Loucy (cell line): ENCODE measurements around the gene KIF27.

ENCODE experiments used
- H2AFZ ChIP-seq: fragments of 200-600 bp; sonication (generic); 2 replicates; pipeline ENCODE4 v1.6.0; 2016; ENCODE audit warnings: antibody characterized with exemption, mild to moderate bottlenecking, low read length, moderate library complexity
- H3F3A ChIP-seq: fragments of 200-600 bp; 2 replicates; pipeline ENCODE4 v1.6.0; 2016; ENCODE audit warnings: antibody characterized with exemption, low read depth, mild to moderate bottlenecking
- H3K27me3 ChIP-seq: fragments of 200-600 bp; sonication (generic); 2 replicates; pipeline ENCODE4 v1.6.1; 2014; ENCODE audit warnings: low read length, mild to moderate bottlenecking; ENCODE audit not compliant: insufficient read depth, poor library complexity, severe bottlenecking
- H3K36me3 ChIP-seq: fragments of 200-600 bp; sonication (generic); 2 replicates; pipeline ENCODE4 v1.6.1; 2016; ENCODE audit warnings: low read length; ENCODE audit not compliant: insufficient read depth
- H3K4me1 ChIP-seq: fragments of 200-600 bp; sonication (generic); 2 replicates; pipeline ENCODE4 v1.5.1; 2014; ENCODE audit warnings: low read length, mild to moderate bottlenecking; ENCODE audit not compliant: insufficient read depth, poor library complexity, severe bottlenecking
- H3K4me2 ChIP-seq: fragments of 200-600 bp; sonication (generic); 2 replicates; pipeline ENCODE4 v1.6.0; 2014; ENCODE audit warnings: antibody characterized with exemption, low read length, low read depth, mild to moderate bottlenecking; ENCODE audit not compliant: poor library complexity, severe bottlenecking
- H3K4me3 ChIP-seq: fragments of 200-600 bp; sonication (generic); 2 replicates; pipeline ENCODE4 v1.5.1; 2014; ENCODE audit warnings: low read length, mild to moderate bottlenecking, mixed read lengths; ENCODE audit not compliant: poor library complexity, severe bottlenecking
- H3K79me2 ChIP-seq: fragments of 200-600 bp; sonication (generic); 2 replicates; pipeline ENCODE4 v1.6.1; 2014; ENCODE audit warnings: low read length; ENCODE audit not compliant: insufficient read depth
- H3K9ac ChIP-seq: fragments of 200-600 bp; sonication (generic); 2 replicates; pipeline ENCODE4 v1.6.0; 2014; ENCODE audit warnings: mild to moderate bottlenecking, low read depth, low read length, moderate library complexity; ENCODE audit not compliant: poor library complexity, severe bottlenecking
- H3K9me2 ChIP-seq: fragments of 200-600 bp; sonication (generic); replicated peaks from 2 replicates; pipeline ENCODE4 v1.6.1; 2016; ENCODE audit warnings: low read depth, low read length, mixed read lengths
- H3K9me3 ChIP-seq: fragments of 200-600 bp; sonication (generic); 2 replicates; pipeline ENCODE4 v1.6.1; 2014; ENCODE audit warnings: mild to moderate bottlenecking, antibody characterized with exemption, low read length, low read depth; ENCODE audit not compliant: insufficient read depth
- H4K20me1 ChIP-seq: fragments of 200-600 bp; sonication (generic); 2 replicates; pipeline ENCODE4 v1.6.0; 2014; ENCODE audit warnings: antibody characterized with exemption, low read length, mild to moderate bottlenecking; ENCODE audit not compliant: insufficient read depth, poor library complexity, severe bottlenecking
- CTCF ChIP-seq: fragments of 200-600 bp; sonication (generic); conservative IDR thresholded peaks from 2 replicates; pipeline ENCODE4 v1.5.1; 2014; ENCODE audit warnings: mild to moderate bottlenecking, antibody characterized with exemption, low read length
- EZH2phosphoT487 ChIP-seq: fragments of 200-600 bp; IDR thresholded peaks from 2 replicates; pipeline ENCODE4 v1.6.1; 2018; ENCODE audit warnings: antibody characterized with exemption, mild to moderate bottlenecking, moderate library complexity, borderline replicate concordance

KIF27 gene

DNA sequence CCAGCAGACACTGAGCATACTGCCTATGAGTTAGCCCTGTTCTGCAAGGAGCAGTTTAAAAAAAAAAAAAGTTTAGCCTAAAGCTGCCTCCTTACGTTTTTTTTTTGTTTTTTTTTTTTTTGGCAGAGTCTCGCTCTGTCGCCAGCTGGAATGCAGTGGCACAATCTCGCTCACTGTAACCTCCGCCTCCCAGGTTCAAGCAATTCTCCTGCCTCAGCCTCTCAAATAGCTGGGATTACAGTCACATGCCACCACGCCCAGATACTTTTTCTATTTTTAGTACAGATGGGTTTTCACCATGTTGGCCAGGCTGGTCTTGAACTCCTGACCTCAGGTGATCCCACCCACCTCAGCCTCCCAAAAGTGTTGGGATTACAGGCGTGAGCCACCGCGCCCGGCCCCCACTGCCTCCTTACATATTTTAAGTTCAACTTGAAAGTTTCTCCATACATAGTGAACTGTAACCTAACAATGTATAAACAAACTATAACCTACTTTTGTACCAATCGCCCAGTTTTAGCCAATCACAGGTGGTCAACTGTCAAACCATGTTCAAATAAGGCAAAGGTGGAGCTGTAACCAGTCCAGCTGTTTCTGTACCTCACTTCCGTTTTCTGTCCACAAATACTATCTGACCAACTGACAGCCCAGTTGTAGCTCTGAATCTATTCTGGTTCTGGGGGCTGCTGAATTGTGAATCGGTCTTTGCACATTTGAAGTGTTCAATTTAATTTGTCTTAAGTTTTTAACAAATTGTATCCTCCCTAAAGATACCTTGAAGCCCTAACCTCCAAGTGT is 120.8 kb downstream of the KIF27 start:
- no peak for TF ChIP-seq CTCF
- no peak for TF ChIP-seq EZH2phosphoT487
- Histone ChIP-seq H3K9ac (no peak overlapping the region), H3K9me3 (no peaks in the 10 kb centered on the region), H3K79me2 (no peaks in the 10 kb centered on the region), H4K20me1 (no peaks in the 10 kb centered on the region), H3K4me1 (no peaks in the 10 kb centered on the region), H3K36me3 (peaks cover 5% of the 10 kb centered on the region; the same call in 1 of the 2 replicates), H3K4me2 (no peak overlapping the region), H3K27me3 (no peaks in the 10 kb centered on the region), H2AFZ (no peak overlapping the region), H3K4me3 (no peak overlapping the region), H3F3A (no peaks in the 10 kb centered on the region), H3K9me2 (no peaks in the 10 kb centered on the region)

- no peak for TF ChIP-seq EZH2phosphoT487
- no peak for TF ChIP-seq CTCF
- Histone ChIP-seq H3K9me2 (no peaks in the 10 kb centered on the region), H3K4me3 (no peak overlapping the region), H3K79me2 (no peaks in the 10 kb centered on the region), H2AFZ (no peak overlapping the region), H3K4me1 (no peaks in the 10 kb centered on the region), H3K4me2 (no peak overlapping the region), H3K9ac (no peak overlapping the region), H3F3A (no peaks in the 10 kb centered on the region), H3K27me3 (no peaks in the 10 kb centered on the region), H3K9me3 (no peaks in the 10 kb centered on the region), H3K36me3 (peaks cover 5% of the 10 kb centered on the region; the same call in 1 of the 2 replicates), H4K20me1 (no peaks in the 10 kb centered on the region)
These were observed 127.2 kb downstream of the KIF27 start for GRCh38 chr9:83794051-83794450.

- Histone ChIP-seq H3F3A (no peaks in the 10 kb centered on the region), H3K9me2 (no peaks in the 10 kb centered on the region)
- no peak for TF ChIP-seq EZH2phosphoT487
- TF ChIP-seq CTCF: no peak
These were observed 128.5 kb downstream of the KIF27 start for GRCh38 chr9:83792746-83793145.

More at GRCh38 chr9:83792746-83793145, 128.5 kb downstream of the KIF27 start:
- H2AFZ ChIP-seq: no peak overlapping the region
- no peak overlapping the region for H3K4me3 ChIP-seq
- H3K4me1 ChIP-seq: no peaks in the 10 kb centered on the region
- no peaks in the 10 kb centered on the region for H3K79me2 ChIP-seq
- H3K27me3 ChIP-seq: no peaks in the 10 kb centered on the region
- no peaks in the 10 kb centered on the region for H3K36me3 ChIP-seq
- no peaks in the 10 kb centered on the region for H3K9me3 ChIP-seq
- no peaks in the 10 kb centered on the region for H4K20me1 ChIP-seq
- no peak overlapping the region for H3K9ac ChIP-seq
- no peak overlapping the region for H3K4me2 ChIP-seq
